DMS53 (cell line): Measurements from ENCODE around the gene IQSEC1.

ENCODE experiments used
- DNase-seq: peaks from one replicate; lab custom pipeline; 2025; lab: John Stamatoyannopoulos, UW

IQSEC1 gene

DNA sequence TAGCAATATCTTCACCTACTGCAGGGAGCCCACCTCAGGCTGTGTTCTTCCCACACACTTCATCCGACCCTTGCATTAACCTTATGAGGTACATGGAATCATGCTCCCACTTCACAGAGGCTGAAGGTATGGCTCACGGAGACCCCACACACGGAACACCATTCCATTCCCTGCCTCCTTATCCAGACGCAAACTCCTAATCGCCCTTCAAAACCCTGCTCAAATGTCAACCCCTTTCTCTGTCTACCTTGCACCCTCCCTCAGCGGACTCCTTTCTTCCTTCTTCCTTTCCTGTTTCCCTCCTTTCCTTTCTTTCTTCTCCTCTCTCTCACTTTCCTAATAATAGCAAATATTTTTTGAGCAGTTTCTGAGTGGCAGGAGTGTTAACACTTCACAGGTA, 23.8 kb downstream of the IQSEC1 start:
- DNase-seq: no peak

GRCh38 chr3:13047296-13048165, 25.7 kb downstream of the IQSEC1 start:
- DNase-seq: no peak

DNA sequence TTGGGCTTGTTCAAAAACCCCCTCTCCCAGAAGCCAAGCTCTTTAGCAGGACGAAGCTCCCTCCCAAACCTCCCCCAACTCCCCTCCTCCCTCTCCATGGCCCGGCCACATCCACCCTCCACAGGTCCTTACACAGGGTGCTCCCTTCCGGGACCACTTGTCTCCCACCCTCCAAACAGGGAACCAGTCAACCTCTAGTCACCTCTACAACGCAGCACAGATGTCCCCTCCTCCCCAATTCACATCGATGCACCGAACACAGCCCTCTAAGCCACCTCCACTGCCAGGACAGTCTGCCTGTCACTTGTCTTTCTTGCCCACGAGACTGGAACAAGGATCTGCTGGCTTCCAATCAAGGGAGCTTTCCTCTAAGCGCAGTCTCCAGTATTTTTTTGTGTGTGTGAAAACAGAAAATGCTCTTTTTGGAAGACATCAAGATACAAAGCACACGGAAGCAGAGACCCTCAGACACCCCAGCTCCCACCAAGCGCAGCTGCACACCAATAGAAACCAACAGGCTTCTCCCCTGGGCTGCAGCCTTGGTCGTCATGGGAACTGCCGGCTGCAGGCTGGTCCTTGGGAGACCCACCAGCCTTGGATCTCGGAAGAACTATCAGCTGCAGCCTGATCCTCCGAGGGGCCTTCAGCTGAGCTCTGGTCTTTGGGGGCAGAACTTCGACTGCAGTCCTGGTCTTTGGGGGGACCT, 26.5 kb downstream of the IQSEC1 start:
- no peak for DNase-seq

DNA sequence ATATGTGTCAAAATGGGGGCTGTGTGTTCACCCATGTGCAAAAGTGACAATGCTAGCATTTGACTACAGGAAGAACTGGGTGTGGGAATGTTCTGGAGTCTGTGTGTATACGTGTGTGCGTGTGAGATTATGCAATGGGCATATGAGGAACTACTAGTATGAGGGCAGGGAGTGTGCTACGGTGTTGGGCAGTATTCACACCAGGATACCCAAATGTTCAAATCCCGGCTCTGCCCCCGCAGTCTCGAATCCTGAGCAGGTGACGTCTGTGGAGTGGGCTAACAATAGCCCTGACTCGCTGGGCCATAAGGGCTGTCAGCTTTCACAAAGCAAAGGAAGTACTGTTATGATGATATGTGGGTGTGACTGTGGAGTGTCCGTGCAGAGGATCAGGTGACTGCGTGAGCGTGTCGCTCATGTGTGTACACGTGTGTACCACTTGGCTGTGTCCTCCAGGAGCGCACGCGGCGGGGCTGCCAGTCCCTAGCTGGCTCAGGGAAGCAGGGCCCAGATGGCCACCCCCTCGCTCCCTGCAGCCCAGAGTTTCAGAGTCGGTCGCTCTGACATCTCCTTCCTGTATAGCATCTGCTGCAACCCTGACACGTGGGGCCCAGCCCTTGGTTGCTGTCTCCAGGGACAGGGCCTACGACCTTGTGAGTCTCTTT, 27.2 kb downstream of the IQSEC1 start:
- no peak for DNase-seq

- no peak for DNase-seq
Observed at GRCh38 chr3:13045241-13045903, 27.9 kb downstream of the IQSEC1 start.

DNA sequence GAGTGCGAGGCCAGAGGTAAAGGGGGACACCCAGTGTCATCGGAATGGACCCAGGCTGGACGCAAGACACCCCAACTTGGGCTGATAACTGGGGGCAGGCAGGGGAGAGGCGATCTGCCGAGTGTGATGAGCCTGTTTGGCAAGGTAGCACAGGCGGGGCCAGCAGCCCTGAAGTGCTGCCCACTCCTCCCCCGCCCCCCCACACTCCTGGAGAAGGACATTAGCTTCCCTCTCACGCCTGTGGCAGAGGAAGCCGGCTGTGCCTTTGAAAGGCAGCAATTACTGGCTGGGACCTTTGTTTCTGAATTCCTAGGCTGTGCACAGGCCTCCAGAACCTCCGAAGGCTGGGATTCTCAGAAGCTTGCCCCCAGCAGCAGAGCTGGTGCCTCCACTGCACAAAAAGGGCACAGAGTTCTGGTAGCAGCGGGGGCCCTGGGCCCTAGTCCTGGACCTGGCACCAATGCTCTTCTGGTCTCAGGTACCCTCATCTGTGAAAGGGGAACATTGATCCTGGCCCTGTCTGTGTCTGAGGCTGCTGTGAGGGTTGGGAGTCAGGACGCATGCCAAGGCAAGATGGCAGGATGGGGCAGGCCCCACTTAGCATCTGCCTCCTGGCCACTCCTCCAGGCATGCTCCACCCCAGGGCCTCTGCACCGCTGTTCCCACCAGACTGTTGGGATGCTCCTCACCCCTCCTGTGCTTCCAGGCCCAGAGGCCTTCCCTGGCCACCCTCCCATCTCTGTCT, 28.6 kb downstream of the IQSEC1 start:
- DNase-seq: no peak

DNA sequence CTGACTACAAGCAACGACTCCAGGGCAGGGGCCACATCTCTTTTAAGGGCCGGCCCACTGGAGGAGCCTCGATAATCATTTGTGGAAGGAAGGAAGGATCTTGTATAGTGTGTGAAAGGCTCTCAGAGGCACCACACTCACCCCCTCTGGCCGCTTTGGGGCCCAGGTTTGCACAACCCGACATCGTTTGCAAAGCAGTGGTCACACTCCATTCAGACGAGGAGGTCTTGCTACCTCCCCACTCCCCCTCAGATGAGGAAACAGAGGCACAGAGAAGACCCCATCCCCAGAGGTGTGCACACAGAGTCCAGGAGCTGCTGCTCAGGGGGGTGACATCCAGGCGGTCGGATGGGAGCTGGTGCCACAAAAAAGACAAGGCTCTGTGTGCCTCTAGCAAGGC, 29.6 kb downstream of the IQSEC1 start:
- DNase-seq: no peak

GRCh38 chr3:13042715-13043271, 30.4 kb downstream of the IQSEC1 start:
- DNase-seq: no peak

- no peak for DNase-seq
Observed at GRCh38 chr3:13042127-13042701, 31.0 kb downstream of the IQSEC1 start.

- no peak for DNase-seq
Observed at GRCh38 chr3:13041113-13041776, 32.0 kb downstream of the IQSEC1 start.

GRCh38 chr3:13040361-13041074, 32.7 kb downstream of the IQSEC1 start:
- no peak for DNase-seq

- DNase-seq: no peak
Observed at GRCh38 chr3:13039213-13039896, 33.9 kb downstream of the IQSEC1 start.

DNA sequence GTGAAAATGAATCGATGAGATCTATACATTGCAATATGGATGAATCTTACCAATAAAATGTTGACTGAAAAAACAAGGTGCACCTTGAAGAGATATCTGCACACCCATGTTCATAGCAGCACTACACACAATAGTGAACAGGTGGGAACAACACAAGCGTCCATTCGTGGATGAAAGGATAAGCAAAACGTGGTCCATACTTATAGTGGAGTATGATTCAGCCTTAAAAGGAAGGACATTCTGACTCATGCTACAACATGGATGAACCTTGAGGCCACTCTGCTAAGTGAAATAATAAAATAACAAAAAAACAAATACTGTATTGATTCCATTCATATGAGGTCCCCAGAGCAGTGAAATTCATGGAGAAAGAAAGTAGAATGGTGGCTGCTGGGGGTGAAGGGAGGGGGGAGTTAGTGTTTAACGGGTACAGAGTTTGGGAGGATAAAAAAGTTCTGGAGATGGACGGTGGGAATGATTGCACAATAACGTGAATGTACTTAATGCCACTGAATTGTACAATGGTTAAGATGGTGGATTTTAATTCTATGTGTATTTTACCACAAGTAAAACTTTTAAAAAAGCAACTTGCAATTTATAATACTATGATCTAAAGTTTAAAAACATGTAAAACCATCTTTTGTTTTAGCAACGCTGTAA, 35.6 kb downstream of the IQSEC1 start:
- no peak for DNase-seq

DNA sequence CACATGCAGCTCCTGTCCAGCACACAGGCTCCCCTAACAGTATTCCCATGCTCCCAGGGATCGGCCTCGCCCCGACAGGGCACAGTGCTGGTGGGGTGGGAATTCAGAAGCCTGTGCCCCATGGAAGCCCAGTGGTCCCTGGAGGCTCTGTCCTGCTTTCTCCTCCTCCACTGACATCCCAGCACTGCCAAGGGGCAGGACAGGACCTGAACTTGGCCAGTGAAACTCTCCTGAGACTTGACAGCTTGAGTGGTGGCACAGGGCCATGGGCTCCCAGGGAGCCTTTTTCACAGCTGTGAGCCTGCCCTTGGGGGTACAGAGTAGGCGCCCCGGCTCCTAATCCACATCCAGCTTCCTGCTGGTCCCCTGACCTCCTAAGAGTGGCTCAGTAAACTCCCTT, 38.4 kb downstream of the IQSEC1 start:
- DNase-seq: no peak

- no peak for DNase-seq
Observed at GRCh38 chr3:13034109-13034800, 39.0 kb downstream of the IQSEC1 start.

GRCh38 chr3:13032206-13032605, 41.0 kb downstream of the IQSEC1 start:
- DNase-seq: no peak

DNA sequence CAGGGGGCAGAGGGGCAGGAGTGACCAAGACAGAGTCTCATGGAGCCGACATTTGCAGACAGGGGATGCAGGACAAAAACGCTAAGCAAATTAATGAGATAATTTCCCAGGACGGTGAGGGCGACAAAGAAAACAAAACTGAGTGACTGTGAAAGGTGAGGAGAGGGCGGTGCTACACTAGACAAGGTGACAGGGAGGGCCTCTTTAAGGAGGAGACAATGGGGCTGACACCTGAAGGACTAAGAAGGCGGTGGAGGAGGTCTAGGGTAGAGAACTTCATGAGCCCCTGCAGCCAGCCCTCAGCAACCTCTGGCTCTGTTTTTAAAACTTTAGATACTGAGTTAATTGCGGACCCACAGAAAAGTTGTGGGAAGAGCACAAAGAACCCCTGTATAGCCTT, 41.6 kb downstream of the IQSEC1 start:
- DNase-seq: no peak

- no peak for DNase-seq
Observed at GRCh38 chr3:13030684-13031083, 42.5 kb downstream of the IQSEC1 start.
